ENCODE data around the gene MECP2. TPM values are rescaled to one million over a fixed set of nuclear protein-coding genes. Genes with fewer than 3 reads are reported as not detected.
A peak's percentile ranks its signal among the peaks of the same experiment; 100 is the strongest.

MECP2 gene
- total RNA-seq, 1 experiment from 2014 or later = 33.1 TPM

DNA sequence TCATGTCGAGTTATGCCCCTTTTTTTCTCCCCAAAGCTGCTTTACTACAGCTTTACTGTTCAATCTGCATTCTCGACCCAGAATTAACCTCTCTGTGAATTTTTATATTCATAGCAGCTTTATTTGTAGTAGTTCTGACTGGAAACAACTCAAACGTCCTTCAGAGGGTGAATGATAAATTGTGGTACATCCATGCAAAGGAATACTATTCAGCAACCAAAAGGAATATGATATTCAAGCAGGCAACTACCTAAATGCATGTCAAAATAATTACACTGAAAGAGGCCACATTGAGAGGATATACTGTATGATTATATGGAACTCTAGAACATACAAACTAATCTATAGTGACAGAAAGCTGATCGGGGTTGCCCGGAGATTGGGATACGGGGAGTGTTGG is 20.0 kb upstream of the MECP2 start:
- in situ Hi-C loops (cut with HindIII; ENCODE audit: low sequenced_read_pairs) = no loop called here
- no peak for DNase-seq (ENCODE audit: low spot score)

DNA sequence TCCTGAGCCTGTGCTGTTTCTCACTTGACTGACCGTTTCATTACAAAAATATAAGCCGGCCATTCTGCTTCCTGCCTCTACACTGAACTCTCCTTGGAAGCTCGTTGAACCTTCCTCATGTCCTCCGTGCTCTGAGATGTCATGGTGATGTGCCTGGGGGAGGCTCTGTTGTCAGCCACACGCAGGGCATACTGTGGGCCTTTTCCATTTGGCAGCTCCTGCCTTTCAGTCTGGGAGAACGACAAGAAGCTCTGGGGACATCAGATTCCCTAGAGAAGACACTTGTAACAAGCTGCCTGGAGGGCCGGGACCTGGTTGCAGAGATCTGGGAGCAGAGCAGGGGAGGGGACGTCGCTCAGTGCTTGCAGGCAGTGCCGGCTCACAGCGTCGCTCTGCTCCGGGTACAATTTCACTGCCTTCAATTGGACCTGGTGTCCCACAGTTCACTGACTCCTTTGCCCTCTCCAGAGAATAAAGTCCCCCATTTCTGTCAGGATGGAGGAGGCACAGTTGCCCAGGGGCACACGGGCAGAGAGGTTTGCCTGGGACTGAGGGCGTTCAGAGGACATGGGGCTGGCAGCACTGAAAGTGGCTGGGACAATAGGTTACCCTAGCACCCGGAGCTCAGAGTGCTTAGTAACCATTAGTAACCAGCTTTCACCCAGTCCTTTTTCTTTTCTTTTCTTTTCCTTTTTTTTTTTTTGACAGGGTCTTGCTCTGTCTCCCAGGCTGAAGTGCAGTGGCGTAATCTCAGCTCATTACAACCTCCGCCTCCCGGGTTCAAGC is 19.1 kb upstream of the MECP2 start:
- in situ Hi-C loops (cut with HindIII; ENCODE audit: low sequenced_read_pairs) = no loop called here

GRCh38 chrX:154115750-154116149 is 18.2 kb upstream of the MECP2 start:
- DNase-seq (ENCODE audit: low spot score) = no peak
- in situ Hi-C loops (cut with HindIII; ENCODE audit: low sequenced_read_pairs) = no loop called here

More for the DNA sequence above, 19.1 kb upstream of the MECP2 start:
- DNase-seq (ENCODE audit: low spot score) = no peak

- in situ Hi-C loops (cut with HindIII; ENCODE audit: low sequenced_read_pairs) = no loop called here
- DNase-seq (ENCODE audit: low spot score) = no peak
These were observed 17.6 kb upstream of the MECP2 start for GRCh38 chrX:154115071-154115470.

- in situ Hi-C loops (cut with HindIII; ENCODE audit: low sequenced_read_pairs) = no loop called here
- no peak for DNase-seq (ENCODE audit: low spot score)
These were observed 17.1 kb upstream of the MECP2 start for GRCh38 chrX:154114652-154115051.

GRCh38 chrX:154113729-154114128 is 16.2 kb upstream of the MECP2 start:
- in situ Hi-C loops (cut with HindIII; ENCODE audit: low sequenced_read_pairs) = no loop called here
- no peak for DNase-seq (ENCODE audit: low spot score)

GRCh38 chrX:154098551-154098950 is 1.0 kb upstream of the MECP2 start:
- in situ Hi-C loops (cut with HindIII; ENCODE audit: low sequenced_read_pairs) = no loop called here
- DNase-seq (ENCODE audit: low spot score) = peak; percentile 3

DNA sequence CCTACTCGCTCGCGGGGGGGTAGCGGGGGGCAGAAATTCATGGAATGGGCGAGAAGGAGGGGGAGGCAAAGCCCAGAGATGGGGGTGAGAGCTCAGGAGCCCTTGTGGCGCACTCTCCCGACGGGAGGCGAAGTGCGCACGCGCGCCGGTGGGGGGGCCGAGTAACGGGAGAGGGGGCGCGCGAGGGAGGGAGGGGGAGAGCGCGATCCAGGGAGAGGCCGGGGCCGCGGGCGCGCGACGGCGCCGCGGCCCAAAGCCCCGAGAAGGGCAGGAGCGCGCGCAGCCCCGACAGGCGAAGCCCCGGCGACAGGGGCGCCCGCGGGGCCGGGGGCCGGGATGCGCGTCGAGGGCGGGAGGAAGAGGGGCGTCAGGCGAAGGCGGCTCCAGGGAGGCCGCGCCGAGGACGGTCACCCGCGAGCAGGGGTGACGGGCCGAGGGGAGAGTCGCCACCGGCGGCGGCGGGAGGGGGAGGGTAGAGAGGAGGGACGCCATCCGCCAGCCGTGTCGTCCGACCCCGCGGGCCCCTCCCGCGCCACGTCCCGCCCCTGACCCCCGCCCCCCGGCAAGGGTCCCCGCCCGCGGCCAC is 421 bp downstream of the MECP2 start:
- peak; percentile 72 for DNase-seq (ENCODE audit: low spot score)
- in situ Hi-C loops (cut with HindIII; ENCODE audit: low sequenced_read_pairs) = no loop called here

GRCh38 chrX:154096140-154097002 is 1.1 kb downstream of the MECP2 start:
- in situ Hi-C loops (cut with HindIII; ENCODE audit: low sequenced_read_pairs) = no loop called here
- DNase-seq (ENCODE audit: low spot score) = peak; percentile 57

DNA sequence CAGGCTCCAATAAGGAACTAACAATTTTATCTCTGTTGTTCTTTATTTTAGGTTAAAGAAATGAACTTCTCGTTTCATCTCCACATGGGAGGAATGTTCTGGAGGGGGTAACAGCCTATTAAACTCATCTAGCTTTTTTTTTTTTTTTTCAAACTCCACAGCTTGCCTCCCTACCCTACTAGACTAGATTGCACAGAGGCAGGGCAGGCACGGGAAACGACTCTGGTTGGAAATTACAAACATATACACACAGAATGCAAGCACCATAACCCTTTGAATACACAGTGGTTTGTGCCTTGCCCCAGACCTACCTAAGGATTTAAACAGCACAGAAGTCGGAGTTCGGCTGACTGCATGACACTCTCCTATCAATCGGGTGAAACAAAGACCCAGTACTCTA is 2.7 kb downstream of the MECP2 start:
- DNase-seq (ENCODE audit: low spot score) = no peak
- in situ Hi-C loops (cut with HindIII; ENCODE audit: low sequenced_read_pairs) = no loop called here

DNA sequence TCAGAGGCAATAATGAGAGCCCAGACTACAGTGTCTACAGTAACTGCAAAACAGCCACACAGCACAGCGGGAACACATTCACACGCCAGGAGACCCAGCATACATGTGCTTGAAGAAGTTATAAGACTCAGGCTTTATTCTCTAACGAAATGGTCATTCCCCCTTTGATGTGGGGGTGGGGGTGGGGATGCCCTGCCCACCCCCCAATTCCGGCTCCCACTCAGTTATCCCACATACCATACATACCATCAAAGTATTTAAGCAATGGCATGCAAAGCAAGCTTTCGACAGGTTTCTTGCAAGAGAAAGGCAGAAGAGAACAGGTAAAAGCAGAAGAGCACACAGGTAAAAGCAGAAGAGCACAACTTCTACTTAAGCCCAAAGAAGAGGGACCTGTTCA is 3.6 kb downstream of the MECP2 start:
- in situ Hi-C loops (cut with HindIII; ENCODE audit: low sequenced_read_pairs) = no loop called here
- peak; percentile 11 for DNase-seq (ENCODE audit: low spot score)

DNA sequence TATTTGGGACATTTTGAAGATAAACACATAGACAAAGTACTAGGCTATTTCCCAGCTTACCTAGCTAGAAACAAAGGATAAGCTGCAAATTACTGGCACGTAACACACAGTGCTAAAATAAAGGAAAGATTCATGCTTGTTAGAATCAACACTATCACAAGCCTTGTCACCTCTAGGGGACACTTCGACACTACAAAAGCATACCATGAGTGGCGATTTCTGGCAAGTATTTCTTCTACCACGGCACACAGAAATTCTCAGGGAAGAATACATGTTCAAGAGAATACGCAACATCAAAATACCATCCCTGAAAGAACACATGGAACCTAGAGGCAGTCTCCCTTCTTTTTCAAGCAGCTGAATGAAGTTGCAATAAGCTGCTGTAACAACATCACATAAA is 5.1 kb downstream of the MECP2 start:
- in situ Hi-C loops (cut with HindIII; ENCODE audit: low sequenced_read_pairs) = no loop called here
- no peak for DNase-seq (ENCODE audit: low spot score)

DNA sequence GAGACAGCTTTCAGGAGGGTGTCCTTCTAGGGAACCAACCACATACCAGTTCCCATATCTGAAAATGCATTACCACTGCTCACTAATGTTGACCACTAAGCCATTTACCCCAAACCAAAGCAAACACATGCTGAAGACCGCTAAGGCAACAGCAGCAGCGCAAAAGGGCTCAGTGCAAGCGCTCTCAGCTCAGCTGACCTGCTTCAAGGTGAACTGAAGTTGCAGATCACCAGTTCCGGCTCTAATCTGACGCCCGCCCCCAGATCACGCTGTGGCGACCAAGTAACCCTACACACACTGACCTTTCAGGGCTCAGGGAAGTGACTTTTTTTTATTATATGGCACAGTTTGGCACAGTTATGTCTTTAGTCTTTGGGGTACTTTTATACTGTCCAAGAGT is 5.8 kb downstream of the MECP2 start:
- in situ Hi-C loops (cut with HindIII; ENCODE audit: low sequenced_read_pairs) = no loop called here
- DNase-seq (ENCODE audit: low spot score) = no peak

GRCh38 chrX:154090731-154091130 is 6.8 kb downstream of the MECP2 start:
- DNase-seq (ENCODE audit: low spot score) = no peak
- in situ Hi-C loops (cut with HindIII; ENCODE audit: low sequenced_read_pairs) = no loop called here

DNA sequence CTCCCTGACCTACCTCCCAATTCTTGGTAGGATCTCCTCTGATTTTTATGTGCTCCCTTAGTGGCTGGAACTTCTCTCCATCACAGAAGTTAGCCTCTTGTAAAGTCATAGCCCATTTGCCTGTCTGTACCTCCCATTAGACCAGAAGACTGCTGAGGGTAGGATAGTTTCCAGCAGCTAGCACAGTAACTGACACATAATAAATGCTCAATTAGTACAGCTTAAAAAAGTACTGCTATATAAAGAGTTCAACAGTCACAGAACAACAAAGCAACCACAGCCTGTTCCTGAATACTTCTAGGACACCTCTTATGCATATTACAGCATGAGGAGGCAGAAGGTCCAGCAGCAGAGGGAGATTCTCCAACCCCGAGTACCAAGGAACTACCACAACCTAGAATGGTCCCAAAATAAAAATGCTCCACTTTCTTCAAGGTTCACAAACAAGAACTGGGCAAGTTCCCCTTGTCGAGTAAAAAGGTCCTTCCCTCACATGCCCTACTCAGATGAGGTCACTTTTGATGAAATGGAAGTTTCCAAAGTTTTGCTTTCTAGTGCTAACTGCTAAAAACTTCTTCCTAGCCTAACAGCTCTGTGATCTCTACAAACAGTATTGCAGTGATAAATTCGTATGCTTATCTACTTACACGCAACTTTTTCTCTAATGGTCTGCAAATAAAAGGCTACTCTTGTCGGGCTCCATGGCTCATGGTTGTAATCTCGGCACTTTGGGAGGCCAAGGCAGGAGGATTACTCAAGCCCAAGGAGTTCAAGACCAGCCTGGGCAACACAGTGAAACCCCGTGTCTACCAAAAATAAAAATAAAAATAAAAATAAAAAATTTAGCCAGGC is 12.8 kb downstream of the MECP2 start:
- no peak for DNase-seq (ENCODE audit: low spot score)
- in situ Hi-C loops (cut with HindIII; ENCODE audit: low sequenced_read_pairs) = no loop called here

GRCh38 chrX:154083126-154083517 is 14.4 kb downstream of the MECP2 start:
- in situ Hi-C loops (cut with HindIII; ENCODE audit: low sequenced_read_pairs) = no loop called here
- DNase-seq (ENCODE audit: low spot score) = no peak

DNA sequence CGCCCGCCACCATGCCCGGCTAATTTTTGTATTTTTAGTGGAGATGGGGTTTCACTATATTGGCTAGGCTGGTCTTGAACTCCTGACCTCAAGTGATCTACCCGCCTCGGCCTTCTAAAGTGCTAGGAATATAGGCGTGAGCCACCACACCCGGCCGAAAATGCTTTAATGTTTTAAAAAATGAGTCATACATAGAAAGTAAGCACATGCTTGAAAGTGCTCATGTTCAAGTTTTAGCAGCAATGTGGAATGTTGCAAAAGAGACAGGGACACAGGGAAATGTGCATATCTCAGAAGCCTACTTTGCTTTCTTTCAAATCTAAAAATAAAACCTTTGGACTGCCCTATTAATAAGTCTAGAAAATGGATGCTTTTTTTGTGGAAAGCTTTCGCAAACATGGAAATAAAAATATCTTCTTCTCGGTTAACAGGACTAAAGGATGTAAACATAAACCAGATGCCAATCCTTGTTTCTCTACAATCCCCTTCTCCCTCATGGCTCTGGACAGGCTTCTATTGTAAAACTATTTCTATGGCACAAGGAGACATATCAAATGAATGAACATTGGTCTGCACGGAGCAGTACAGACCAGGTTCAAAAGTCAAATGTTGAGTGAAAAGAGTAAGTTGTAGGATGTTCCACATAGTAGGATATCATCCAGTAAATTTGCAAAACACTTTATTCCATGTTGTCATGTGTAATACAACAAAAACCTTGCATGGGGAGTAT is 15.0 kb downstream of the MECP2 start:
- in situ Hi-C loops (cut with HindIII; ENCODE audit: low sequenced_read_pairs) = no loop called here
- DNase-seq (ENCODE audit: low spot score) = no peak

DNA sequence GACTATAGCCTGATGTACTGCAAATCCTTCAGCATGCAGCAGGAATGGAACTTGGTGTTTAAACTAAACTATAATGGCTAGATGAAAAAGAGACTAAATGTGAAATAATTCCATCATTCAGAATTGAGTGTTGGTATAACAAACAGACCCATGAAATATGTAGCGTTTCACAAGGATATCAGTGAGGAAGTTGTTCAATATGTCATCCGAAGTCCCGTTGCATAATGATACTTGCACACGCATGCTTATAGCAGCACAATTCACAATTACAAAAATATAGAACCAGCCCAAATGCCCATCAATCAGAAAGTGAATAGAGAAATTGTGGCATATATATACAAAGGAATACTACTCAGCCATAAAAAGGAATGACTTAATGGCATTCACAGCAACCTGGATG is 20.4 kb downstream of the MECP2 start:
- in situ Hi-C loops (cut with HindIII; ENCODE audit: low sequenced_read_pairs) = no loop called here
- DNase-seq (ENCODE audit: low spot score) = no peak

- in situ Hi-C loops (cut with HindIII; ENCODE audit: low sequenced_read_pairs) = no loop called here
- DNase-seq (ENCODE audit: low spot score) = no peak
These were observed 23.3 kb downstream of the MECP2 start for GRCh38 chrX:154074199-154074598.

Data from G401 (cell line).